ENCODE results near the gene SIRT3.

The SIRT3 gene

GRCh38 chr11:250740-251299, 14.7 kb upstream of the SIRT3 start:
- H3K27ac ChIP-seq (ENCODE audit: poor library complexity, severe bottlenecking) = no peak overlapping the region
- ATAC-seq (ENCODE audit: low read depth) (no peak), DNase-seq (ENCODE audit: low spot score) (no peak)
- H3K36me3 ChIP-seq (ENCODE audit: low read depth) = peaks cover 61% of the 10 kb centered on the region
- no peaks in the 10 kb centered on the region for H3K4me1 ChIP-seq (ENCODE audit: insufficient read depth, poor library complexity, severe bottlenecking)
- H3K4me3 ChIP-seq (ENCODE audit: severe bottlenecking) = no peak overlapping the region
- TF ChIP-seq CTCF (IDR thresholded peaks at IDR 0.05; ENCODE audit: poor library complexity, severe bottlenecking) = peak; percentile 34
- no peaks in the 10 kb centered on the region for H3K9me3 ChIP-seq (ENCODE audit: severe bottlenecking)
- no peaks in the 10 kb centered on the region for H3K27me3 ChIP-seq (ENCODE audit: insufficient read depth, poor library complexity, severe bottlenecking)

DNA sequence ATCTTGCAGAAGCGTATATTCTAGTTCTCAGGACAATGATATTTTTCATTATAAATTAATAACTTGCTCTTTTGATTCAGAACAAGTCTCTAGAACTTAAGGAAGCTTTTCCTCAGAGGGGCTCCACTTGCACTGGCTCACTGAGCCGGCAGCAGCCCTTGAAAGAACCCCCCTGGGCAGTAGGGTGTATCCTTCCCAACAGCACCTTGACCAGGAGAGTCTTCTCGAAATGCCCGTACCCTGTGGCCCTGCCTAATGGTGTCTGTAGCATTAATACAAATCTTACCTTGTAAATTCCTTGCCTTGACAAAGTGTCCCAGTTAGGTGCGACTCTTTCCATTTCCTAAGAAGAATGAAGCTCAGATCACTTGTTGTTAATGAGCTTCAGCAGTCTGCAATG, 14.1 kb upstream of the SIRT3 start:
- Histone ChIP-seq H3K36me3 (ENCODE audit: low read depth) (peaks cover 67% of the 10 kb centered on the region), H3K9me3 (ENCODE audit: severe bottlenecking) (no peaks in the 10 kb centered on the region), H3K4me1 (ENCODE audit: insufficient read depth, poor library complexity, severe bottlenecking) (no peaks in the 10 kb centered on the region), H3K27ac (ENCODE audit: poor library complexity, severe bottlenecking) (no peak overlapping the region), H3K27me3 (ENCODE audit: insufficient read depth, poor library complexity, severe bottlenecking) (no peaks in the 10 kb centered on the region), H3K4me3 (ENCODE audit: severe bottlenecking) (no peak overlapping the region)
- no peak for ATAC-seq (ENCODE audit: low read depth)
- no peak for TF ChIP-seq CTCF (IDR thresholded peaks at IDR 0.05; ENCODE audit: poor library complexity, severe bottlenecking)
- DNase-seq (ENCODE audit: low spot score) = no peak

DNA sequence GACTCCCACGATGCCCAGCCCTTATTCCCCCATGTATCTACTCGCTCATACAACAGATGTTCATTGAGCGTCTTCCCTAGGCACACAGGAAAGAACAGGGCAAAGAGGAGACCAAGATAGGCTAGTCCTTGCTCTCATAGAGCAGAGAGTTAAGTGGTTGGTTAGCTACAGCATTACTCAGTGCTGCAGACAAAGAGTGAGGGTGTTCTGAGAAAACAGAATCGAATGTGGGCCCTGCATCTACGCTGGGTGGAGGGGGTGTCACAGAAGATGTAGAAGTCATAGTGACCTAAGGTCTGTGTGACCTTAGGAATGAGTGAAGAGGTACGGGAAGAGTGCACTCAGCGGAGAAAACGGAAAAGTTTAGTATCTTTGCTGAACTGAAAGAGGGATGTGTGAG, 12.9 kb upstream of the SIRT3 start:
- no peak for TF ChIP-seq CTCF (IDR thresholded peaks at IDR 0.05; ENCODE audit: poor library complexity, severe bottlenecking)
- Histone ChIP-seq H3K4me3 (ENCODE audit: severe bottlenecking) (no peak overlapping the region), H3K36me3 (ENCODE audit: low read depth) (peaks cover 79% of the 10 kb centered on the region), H3K27ac (ENCODE audit: poor library complexity, severe bottlenecking) (no peak overlapping the region), H3K9me3 (ENCODE audit: severe bottlenecking) (no peaks in the 10 kb centered on the region), H3K4me1 (ENCODE audit: insufficient read depth, poor library complexity, severe bottlenecking) (no peaks in the 10 kb centered on the region), H3K27me3 (ENCODE audit: insufficient read depth, poor library complexity, severe bottlenecking) (no peaks in the 10 kb centered on the region)
- ATAC-seq (ENCODE audit: low read depth) (no peak), DNase-seq (ENCODE audit: low spot score) (no peak)

- H3K36me3 ChIP-seq (ENCODE audit: low read depth) = peaks cover 94% of the 10 kb centered on the region
- no peak for TF ChIP-seq CTCF (IDR thresholded peaks at IDR 0.05; ENCODE audit: poor library complexity, severe bottlenecking)
- no peak for ATAC-seq (ENCODE audit: low read depth)
Observed at GRCh38 chr11:244376-244775, 8.2 kb upstream of the SIRT3 start.

GRCh38 chr11:241634-242033, 5.5 kb upstream of the SIRT3 start:
- ATAC-seq (ENCODE audit: low read depth) = no peak
- Histone ChIP-seq H3K4me3 (ENCODE audit: severe bottlenecking) (no peak overlapping the region), H3K4me1 (ENCODE audit: insufficient read depth, poor library complexity, severe bottlenecking) (peaks cover 11% of the 10 kb centered on the region), H3K27me3 (ENCODE audit: insufficient read depth, poor library complexity, severe bottlenecking) (no peaks in the 10 kb centered on the region), H3K9me3 (ENCODE audit: severe bottlenecking) (no peaks in the 10 kb centered on the region), H3K27ac (ENCODE audit: poor library complexity, severe bottlenecking) (no peak overlapping the region), H3K36me3 (ENCODE audit: low read depth) (peaks cover 80% of the 10 kb centered on the region)
- no peak for TF ChIP-seq CTCF (IDR thresholded peaks at IDR 0.05; ENCODE audit: poor library complexity, severe bottlenecking)
- DNase-seq (ENCODE audit: low spot score) = no peak

More at GRCh38 chr11:244376-244775, 8.2 kb upstream of the SIRT3 start:
- H3K4me3 ChIP-seq (ENCODE audit: severe bottlenecking) = no peak overlapping the region
- no peaks in the 10 kb centered on the region for H3K27me3 ChIP-seq (ENCODE audit: insufficient read depth, poor library complexity, severe bottlenecking)
- H3K4me1 ChIP-seq (ENCODE audit: insufficient read depth, poor library complexity, severe bottlenecking) = no peaks in the 10 kb centered on the region
- H3K27ac ChIP-seq (ENCODE audit: poor library complexity, severe bottlenecking) = no peak overlapping the region
- DNase-seq (ENCODE audit: low spot score) = no peak
- H3K9me3 ChIP-seq (ENCODE audit: severe bottlenecking) = no peaks in the 10 kb centered on the region
